ENCODE measurements around the gene KCNQ1.
"Not testable (repeated sequence)": the region's sequence is repeated elsewhere in the genome, so short reads cannot be mapped to it uniquely, and the experiment has no call there.

The KCNQ1 gene

GRCh38 chr11:2592559-2593392 is 148.0 kb downstream of the KCNQ1 start:
- DNase-seq (ENCODE audit: low read depth): no peak

- DNase-seq (ENCODE audit: low read depth): no peak
Observed at GRCh38 chr11:2593393-2593950, 148.7 kb downstream of the KCNQ1 start.

GRCh38 chr11:2594267-2594666 is 149.5 kb downstream of the KCNQ1 start:
- no peak for DNase-seq (ENCODE audit: low read depth)

- no peak for DNase-seq (ENCODE audit: low read depth)
Observed at GRCh38 chr11:2595204-2595603, 150.4 kb downstream of the KCNQ1 start.

- DNase-seq (ENCODE audit: low read depth): no peak
Observed at GRCh38 chr11:2599561-2600189, 154.9 kb downstream of the KCNQ1 start.

- no peak for DNase-seq (ENCODE audit: low read depth)
Observed at GRCh38 chr11:2609345-2609744, 164.5 kb downstream of the KCNQ1 start.

- no peak for DNase-seq (ENCODE audit: low read depth)
Observed at GRCh38 chr11:2612884-2613571, 168.2 kb downstream of the KCNQ1 start.

GRCh38 chr11:2621894-2622293 is 177.1 kb downstream of the KCNQ1 start:
- no peak for DNase-seq (ENCODE audit: low read depth)

GRCh38 chr11:2625183-2625582 is 180.4 kb downstream of the KCNQ1 start:
- DNase-seq (ENCODE audit: low read depth): no peak

- no peak for DNase-seq (ENCODE audit: low read depth)
Observed at GRCh38 chr11:2630679-2631078, 185.9 kb downstream of the KCNQ1 start.

GRCh38 chr11:2631161-2631560 is 186.4 kb downstream of the KCNQ1 start:
- DNase-seq (ENCODE audit: low read depth): no peak

GRCh38 chr11:2639763-2640162 is 195.0 kb downstream of the KCNQ1 start:
- DNase-seq (ENCODE audit: low read depth): not testable (repeated sequence)

GRCh38 chr11:2641623-2642022 is 196.8 kb downstream of the KCNQ1 start:
- DNase-seq (ENCODE audit: low read depth): no peak

- DNase-seq (ENCODE audit: low read depth): no peak
Observed at GRCh38 chr11:2643746-2644145, 198.9 kb downstream of the KCNQ1 start.

- no peak for DNase-seq (ENCODE audit: low read depth)
Observed at GRCh38 chr11:2644844-2645778, 200.3 kb downstream of the KCNQ1 start.

GRCh38 chr11:2645779-2646118 is 200.9 kb downstream of the KCNQ1 start:
- no peak for DNase-seq (ENCODE audit: low read depth)

- DNase-seq (ENCODE audit: low read depth): no peak
Observed at GRCh38 chr11:2647167-2647566, 202.4 kb downstream of the KCNQ1 start.

GRCh38 chr11:2647953-2648352 is 203.1 kb downstream of the KCNQ1 start:
- no peak for DNase-seq (ENCODE audit: low read depth)

GRCh38 chr11:2649400-2649799 is 204.6 kb downstream of the KCNQ1 start:
- no peak for DNase-seq (ENCODE audit: low read depth)

GRCh38 chr11:2649848-2650247 is 205.0 kb downstream of the KCNQ1 start:
- DNase-seq (ENCODE audit: low read depth): no peak

- no peak for DNase-seq (ENCODE audit: low read depth)
Observed at GRCh38 chr11:2650343-2650867, 205.6 kb downstream of the KCNQ1 start.
